NCI-H2196 (cell line): ENCODE measurements around the gene TMPRSS13.
"Not testable (repeated sequence)": the region's sequence is repeated elsewhere in the genome, so short reads cannot be mapped to it uniquely, and the experiment has no call there.

Experiments
- DNase-seq: peaks from one replicate; lab custom pipeline; 2025; ENCODE audit not compliant: unreplicated experiment; lab: John Stamatoyannopoulos, UW

The TMPRSS13 gene

DNA sequence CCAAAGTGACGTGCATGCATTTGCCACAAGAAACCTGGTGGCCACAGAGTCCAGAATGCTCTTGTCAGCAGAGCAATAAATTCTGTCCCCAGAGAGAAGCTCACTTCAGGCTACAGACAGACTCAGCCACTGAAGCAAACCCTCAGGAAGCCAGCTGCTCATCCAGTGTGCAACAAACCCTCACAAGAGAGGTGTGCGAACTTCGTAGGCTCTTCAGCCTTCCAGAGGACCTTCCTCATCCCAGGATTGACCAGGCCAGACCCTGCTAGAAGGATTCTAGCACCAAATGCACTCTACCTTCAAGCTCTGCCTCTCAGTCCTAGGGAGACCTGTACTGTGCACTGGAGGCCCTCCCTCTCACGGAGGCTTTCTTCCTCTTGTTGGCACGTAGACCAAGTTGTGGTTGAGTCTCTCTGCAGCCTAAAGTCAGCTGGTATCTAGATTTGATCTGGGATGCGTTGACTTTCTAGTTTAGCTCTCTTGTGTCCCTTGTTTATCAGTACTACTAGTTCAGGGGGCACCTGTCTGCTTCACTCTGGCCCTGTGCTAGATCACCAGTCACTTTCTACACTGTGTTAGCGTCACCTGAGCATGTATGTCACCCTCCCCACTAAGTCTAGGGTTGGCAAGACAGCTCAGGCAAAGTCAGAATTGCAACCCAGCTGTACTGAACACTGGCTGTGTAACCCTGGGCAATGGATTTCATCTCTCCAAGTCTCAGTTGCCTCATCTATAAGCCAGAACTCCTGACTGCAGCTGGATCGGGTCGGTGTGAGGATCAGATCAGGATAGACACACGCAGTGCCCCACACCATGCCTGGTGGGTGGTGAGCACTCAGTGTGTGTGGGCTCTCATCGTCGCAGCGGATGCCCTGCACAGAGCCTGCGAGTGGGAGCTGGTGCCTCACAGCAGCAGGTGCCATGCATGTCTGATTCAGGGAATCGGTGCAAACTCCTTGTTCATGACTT, 22.1 kb upstream of the TMPRSS13 start:
- DNase-seq: no peak

DNA sequence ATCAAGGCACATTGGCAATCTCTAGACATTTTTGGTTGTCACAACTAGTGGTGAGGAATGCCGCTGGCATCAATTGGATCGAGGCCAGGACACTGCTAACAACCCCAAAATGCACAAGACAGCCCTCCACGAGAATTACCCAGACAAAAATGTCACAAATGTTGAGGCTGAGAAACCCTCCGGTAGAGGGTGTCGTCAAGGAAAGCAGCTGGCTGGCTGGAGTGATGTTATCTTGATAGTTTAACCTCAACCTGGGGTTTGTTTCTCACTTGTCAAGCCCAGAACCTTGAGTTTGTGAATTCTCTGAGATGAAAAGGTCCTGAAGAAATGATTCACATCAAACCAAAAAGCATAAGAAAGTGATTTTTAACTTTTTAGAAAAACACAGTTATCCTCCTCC, 21.1 kb upstream of the TMPRSS13 start:
- no peak for DNase-seq

DNA sequence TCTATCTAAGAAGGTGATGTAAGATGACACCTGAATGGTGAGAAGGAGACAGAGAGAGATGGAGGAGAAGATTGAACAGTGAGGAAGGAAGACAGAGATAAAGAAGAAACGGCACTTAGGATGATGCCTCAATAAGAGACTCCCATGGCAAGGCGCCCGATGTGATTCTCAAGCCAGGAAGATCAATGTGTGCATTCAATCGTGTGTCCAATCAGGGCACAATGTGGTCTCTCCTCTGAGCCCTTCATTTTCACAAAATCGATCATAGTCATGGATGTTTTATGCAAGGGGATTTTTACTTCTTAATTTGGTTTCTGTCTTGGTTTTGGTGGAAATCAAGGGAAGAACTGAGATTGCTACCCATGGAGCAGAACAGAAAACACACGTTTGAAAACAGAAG, 19.9 kb upstream of the TMPRSS13 start:
- no peak for DNase-seq

DNA sequence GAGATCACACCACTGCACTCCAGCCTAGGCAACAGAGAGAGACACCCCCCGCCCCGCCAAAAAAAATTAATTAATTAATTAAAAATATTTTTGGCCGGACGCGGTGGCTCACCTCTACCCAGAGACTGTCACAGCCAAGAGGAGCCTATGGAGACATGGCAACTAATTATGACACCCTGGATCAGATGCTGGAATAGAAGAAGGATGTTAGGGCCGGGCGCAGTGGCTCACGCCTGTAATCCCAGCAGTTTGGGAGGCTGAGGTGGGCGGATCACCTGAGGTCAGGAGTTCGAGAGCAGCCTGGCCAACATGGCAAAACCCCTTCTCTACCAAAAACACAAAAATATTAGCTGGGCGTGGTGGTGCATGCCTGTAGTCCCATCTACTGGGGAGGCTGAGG, 19.3 kb upstream of the TMPRSS13 start:
- not testable (repeated sequence) for DNase-seq

DNA sequence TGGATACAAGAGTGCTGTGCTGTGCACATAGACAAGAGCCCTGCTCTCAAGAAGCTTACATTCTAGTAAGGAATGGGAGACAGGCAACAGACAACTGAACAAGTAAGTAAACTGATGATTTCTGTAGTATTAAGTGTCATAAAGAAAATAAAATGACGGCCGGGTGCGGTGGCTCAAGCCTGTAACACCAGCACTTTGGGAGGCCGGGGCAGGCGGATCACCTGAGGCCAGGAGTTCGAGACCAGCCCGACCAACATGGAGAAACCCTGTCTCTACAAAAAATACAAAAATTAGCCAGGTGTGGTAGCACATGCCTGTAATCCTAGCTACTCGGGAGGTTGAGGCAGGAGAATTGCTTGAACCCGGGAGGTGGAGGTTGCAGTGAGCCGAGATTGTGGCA, 18.5 kb upstream of the TMPRSS13 start:
- not testable (repeated sequence) for DNase-seq

DNA sequence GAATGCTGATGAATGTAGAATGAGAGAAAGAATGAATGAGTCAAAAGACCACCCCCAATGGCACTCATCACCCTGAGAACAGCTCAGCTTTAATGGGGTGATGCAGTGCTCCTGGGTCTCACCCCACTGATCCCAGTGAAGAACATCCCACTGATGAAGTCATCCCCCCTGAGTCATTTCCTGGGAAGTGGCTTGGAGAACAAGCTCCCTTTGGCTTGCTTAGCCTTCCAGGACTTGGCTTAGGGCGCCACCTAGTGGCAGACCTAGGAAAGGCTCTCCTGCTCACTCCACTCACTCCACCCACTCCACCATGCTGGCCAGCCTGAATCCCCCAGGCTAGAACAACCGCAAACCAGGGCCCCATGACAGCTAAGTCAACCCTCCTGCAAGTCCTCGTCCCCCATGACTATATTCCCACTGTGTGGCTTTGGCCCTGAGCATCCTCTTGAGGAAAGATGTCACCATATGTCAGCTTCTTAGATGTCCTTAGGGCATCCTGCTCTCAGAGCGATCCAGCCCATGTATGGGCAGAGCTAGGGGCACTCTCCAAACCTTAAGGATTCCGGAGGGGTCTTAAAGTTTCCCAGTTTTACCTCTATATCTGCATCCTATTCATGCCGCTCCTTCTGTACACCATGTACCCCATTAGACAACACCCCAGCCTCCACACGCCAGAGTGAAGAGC, 17.8 kb upstream of the TMPRSS13 start:
- DNase-seq: peak; percentile 92

DNA sequence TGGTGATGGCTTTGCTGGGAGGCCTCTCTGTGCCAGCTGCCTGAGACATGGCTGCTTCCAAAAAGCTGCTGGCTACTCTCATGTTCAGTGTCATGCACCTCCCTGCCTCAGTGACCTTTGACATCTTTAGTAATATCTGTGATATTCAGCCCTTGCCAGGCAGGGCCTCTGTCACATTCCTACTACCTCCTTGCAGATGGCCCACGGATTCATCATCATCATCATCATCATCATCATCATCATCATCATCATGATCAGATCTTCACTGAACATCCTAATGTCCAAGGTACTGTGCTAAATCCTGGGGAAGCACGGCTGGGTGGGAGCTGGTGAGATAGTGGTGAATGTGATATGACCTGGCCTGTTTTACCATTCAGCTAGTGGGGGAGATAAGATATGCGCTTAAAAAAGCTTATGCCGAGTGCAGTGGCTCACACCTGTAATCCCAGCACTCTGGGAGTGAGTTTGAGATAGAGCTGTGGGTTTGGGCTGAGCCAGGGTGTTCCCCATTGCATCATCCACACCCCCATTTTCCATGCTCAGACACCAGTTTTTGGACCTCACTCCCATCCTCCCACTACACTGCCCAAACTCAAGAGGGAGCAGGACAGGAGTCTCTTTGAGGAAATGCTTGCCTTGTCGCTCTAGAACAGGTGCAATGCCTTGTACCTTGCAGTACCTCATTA, 17.1 kb upstream of the TMPRSS13 start:
- no peak for DNase-seq

DNA sequence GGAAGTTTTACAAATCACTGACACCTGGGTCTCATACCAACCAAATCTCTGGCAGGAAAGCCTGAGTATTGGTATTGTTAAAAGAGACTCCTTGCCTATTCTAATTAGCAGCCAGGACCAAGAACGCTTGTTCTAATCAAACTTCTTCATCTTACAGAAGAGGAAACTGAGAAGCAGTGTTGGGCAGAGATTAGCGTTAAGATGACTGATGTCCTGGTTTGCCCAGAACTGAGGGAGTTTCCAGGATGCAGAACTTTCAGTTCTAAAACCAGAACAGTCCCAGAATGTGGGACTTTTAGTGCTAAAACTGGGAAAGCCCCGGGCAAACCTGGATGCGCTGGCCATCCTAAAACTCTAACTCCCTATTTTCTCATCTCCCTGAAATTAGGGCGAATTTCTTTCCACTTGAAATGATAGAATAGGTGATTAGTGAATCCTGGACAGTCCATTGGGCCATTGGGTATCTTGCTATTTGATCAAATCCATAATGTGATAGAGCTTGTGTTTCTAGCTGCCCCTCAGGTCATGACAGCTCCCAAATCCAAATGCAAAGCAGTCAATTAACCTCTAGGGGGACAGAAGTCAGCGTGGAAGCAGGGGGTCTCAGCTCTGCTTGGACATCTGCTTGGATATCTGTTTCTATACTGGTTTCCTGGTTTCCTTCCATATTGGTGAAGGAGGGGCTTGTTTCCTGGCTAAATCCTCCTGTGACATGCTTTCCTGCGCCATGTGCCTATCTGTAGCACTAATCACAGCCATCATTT, 16.0 kb upstream of the TMPRSS13 start:
- DNase-seq: no peak

DNA sequence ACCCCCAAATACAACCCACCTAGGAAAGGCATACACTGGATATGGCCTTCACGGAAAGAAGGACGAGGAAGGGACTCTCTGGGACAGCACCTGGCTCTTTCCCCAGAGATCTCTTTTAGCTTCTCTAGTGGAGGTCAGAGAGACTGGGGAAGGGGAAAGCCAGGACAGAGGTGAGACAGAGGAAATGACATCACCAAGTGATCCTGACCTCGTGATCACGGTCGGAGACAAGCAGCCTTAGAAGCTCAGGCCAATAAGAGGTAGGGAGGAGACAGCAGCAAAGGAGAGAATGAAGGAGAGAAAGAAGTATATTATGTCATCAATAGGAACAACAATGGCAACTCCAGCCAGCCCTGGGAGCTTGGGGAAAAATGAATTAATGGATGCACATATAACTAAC, 15.4 kb upstream of the TMPRSS13 start:
- DNase-seq: no peak

DNA sequence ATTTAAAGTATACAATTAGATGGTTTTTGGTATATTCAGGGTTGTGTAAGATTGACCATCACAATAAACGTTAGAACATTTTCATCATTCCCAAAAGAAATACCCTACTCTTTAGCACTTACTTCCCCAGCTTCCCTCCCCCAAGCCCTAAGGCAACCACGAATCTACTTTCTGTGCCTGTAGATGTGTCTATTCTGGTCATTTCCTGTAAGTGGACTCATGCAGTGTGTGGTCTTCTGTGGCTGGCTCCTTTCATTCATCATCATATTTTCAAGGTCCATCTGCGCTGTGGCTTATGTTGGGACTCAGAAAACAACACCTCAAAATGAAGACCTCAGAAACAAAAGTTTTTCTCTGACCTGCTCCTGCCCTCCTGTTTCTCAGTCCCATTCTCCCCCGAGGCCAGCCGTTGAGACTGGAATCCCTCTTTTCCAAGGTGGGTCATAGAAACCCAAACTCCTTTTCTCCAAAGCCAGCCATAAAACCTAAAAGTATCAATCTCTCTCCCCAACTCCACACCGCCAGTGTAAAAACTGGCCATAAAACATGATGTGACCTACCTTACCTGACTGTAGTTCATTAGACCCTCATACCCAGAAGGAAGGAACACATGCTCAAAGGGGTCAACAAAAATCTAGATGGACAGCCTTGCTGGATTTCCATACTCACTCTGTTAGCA, 12.9 kb upstream of the TMPRSS13 start:
- no peak for DNase-seq

DNA sequence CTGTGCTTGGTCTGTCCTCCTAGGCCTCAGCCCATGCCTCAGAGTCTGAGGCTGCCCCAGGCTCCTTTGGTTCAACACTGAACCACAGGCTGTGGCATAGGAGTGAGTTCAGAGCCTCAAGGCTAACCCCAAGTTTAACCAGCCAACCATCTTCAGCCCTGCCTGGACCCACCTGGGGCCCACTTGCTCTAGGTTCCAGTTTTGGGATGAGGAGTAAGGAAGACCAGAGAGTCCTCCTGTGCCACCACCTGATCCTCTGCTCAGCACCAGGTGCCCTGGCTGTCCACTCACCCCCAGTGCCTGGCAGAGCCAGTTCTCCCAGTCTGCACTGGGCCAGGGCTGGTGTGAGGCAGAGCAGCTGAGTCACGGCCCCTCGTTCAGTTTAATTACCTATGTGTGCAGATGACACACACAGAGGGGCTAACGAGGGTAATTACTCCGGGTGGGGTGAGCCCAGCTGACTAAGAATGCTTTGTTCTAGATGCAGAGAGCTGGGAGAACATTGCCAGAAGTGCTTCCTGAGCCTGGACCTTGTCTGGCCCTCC, 12.0 kb upstream of the TMPRSS13 start:
- no peak for DNase-seq

DNA sequence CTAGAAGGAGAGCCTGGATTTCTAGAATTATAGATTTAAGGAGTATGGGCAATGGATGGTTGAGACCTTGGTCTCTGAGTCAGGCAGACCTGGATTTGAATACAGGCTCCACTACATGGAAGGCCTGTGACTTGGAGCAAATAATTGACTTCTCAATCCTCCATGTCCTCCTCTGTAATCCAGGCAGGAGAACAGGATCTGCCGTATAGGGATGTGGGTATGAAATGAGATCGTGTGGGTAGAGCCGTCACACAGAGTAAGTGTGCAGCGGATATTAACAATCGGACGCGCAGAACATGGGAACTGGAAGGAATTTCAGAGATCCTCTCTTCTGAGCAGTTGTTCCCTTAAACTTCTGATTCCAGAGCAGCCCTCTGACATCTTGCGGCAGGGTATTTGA, 11.5 kb upstream of the TMPRSS13 start:
- DNase-seq: no peak

DNA sequence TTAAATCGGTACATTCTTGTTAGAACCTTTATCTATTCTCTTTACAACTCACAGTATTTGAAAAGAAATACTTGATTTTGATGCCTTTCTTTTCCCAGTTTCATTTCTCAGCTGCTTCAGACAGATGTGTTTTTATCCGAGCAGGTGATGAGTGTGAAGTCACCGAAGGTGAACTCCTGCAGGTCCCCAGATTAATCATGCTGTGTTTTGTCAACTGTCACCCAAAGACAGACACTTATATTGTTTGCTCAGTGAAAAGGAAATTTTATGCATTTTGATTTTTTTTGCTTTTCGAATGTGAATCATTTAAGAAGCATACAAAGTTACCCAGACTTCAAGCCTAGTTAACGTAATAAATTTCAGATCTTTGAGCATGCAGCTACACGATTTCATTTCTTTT, 7.8 kb upstream of the TMPRSS13 start:
- DNase-seq: no peak

DNA sequence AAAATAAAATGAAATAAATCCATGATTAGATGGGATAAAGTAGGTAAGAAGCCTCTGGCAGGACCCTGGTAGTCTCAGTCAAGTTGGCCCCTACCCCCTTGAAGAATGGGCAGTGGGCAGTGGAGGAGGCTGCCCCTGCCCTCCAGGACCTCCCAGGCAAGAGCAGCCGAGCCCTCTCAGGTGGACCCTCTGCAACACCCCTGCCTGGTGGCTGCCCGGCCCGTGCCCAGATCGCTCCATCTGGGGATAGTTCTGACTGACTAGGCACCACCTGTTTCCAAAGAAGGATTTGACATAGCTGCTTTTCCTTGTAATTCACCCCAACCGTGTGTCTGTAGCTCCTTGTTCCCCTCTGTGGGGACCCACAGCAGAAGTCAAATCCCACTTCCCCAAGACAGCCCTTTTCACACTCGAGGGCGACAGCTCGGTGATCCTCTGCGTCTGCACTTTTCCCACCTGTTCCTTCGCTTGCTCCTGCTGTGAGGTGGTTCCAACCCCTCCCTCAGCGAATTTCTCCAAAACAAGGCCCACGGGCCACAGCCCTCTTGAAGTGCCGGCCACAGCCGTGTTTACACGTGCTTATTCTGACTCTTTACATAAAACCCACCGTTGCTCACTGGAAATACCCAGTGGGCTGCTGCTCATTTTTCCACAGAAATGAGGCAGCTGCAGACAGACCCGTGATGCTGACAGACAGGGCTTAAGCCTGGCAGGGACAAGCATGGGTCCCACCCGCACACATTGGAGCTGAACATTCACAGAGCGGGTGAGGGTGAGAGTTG, 5.5 kb upstream of the TMPRSS13 start:
- no peak for DNase-seq

DNA sequence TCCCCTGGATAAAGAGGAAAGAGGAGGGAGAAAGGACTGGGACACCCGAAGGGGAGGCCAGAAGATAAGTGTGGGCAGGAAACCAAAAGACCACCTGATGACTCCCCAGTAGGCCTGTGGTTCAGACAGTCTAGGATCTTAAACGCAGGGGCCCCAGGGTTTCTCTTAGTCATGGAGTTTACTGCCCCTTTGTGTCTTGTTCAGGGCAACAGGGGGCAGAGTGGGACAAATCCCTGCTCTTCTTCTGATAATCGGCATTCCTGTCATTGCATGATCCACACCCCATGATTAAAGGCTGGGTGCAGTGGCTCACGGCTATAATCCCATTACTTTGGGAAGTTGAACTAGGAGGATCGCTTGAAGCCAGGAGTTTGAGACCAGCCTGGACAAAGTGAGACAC, 4.7 kb upstream of the TMPRSS13 start:
- DNase-seq: no peak

DNA sequence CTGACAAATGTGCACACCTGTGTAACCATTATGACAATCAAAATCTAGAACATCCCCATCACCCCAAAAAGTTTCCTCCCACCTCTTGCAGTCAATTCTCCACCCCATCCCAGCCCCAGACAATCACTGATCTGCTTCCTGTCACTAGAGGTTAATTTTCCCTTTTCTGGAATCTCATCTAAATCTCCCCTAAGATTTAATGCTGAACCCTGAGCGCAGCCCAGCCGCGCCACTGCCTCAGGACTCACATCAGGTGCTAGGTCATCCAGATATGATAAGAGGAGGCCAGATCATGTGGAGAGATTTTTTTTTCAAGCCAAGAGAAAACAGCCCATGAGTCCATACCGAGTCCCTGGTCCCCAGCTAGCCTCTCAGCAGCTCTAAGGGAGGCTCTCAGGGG, 4.3 kb upstream of the TMPRSS13 start:
- DNase-seq: no peak

DNA sequence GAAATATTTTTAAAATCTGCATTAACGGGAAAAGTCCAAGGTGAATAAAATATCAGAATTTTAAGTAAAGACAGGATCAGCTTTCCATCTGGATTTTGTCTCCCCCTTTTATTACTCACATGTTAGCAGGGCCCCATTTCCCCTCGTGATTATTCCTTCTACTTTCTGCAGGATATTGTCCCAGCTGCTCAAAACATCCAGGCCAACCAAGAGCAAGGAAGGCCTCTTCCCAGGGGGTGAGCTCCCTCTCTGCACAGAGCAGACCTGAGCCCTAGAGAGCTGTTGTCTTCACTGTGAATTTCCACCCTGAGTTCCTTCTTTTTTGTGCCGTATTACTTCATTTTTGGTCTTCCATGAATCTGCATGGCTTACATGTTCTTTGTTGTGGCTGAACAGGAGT, 3.7 kb upstream of the TMPRSS13 start:
- DNase-seq: no peak

DNA sequence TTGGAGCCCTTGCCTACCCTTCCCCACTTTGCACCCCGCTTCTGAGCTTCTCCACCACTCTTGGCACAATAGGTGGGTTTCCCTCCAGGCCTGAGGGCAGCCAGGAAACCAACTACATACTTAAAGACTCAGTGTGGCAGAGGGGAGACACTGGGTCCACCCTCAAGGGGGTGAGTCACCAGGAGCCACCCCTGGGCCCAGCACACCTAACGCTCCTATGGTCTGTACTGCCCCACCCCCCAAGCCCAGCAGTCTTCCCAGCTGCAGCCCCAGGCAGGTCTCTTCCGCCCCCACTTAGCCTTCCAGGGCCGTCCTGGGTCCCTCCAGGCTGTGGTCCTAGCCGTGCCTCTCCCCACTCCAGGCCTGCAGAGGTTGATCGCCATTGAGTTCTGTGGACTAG, 3.2 kb upstream of the TMPRSS13 start:
- DNase-seq: no peak

DNA sequence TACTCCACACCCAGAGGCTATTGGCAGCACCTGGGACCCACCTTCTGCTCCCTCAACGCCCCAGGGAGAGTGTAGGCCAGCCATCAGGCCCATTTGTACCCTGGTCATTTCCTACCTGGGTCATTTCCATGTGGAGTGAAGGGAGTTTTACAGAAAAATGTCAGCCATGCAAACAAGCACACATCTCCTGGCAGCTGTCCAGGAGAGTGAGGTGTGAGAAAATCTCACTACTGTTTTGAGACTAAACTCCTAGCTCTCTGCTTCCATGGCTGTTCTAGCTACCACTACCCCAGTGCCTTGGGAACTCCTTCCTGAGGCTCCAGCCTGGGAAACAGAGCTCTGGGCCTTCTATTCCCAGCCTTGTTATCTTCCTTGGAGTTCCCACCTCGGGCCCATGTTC, 2.8 kb upstream of the TMPRSS13 start:
- no peak for DNase-seq
